Stimulated activated effector memory CD8-positive, alpha-beta T cell treated with anti-CD3 and anti-CD28 coated beads, Interleukin-12 subunit alpha, Interleukin-12 subunit beta, amount 100 ng/mL, for 72 hours (primary cell): ENCODE results near the gene MYO5C.

Experiments used
- ATAC-seq: fragments of 150-1000 bp; cut with Tn5 transposase; 2 replicates; pipeline ENCODE4 v1.10.0; 2021
- DNase-seq, 2 donors: peaks; one replicate each; pipeline ENCODE4 v3.0.0; 2021 to 2022; ENCODE audit warnings: low spot score in 2 of 2
- H3K27ac Mint-ChIP-seq: one replicate; pipeline ENCODE4 v1.8.0; 2022; ENCODE audit warnings: mild to moderate bottlenecking, mixed read lengths
- H3K36me3 Mint-ChIP-seq: one replicate; pipeline ENCODE4 v1.8.0; 2022; ENCODE audit warnings: mild to moderate bottlenecking, mixed read lengths
- H3K4me1 Mint-ChIP-seq: one replicate; pipeline ENCODE4 v1.8.0; 2022; ENCODE audit warnings: mixed read lengths
- H3K4me3 Mint-ChIP-seq: one replicate; pipeline ENCODE4 v1.8.0; 2022; ENCODE audit warnings: mild to moderate bottlenecking, mixed read lengths
- H3K9me3 Mint-ChIP-seq: one replicate; pipeline ENCODE4 v1.8.0; 2022; ENCODE audit warnings: mixed read lengths

Gene MYO5C

DNA sequence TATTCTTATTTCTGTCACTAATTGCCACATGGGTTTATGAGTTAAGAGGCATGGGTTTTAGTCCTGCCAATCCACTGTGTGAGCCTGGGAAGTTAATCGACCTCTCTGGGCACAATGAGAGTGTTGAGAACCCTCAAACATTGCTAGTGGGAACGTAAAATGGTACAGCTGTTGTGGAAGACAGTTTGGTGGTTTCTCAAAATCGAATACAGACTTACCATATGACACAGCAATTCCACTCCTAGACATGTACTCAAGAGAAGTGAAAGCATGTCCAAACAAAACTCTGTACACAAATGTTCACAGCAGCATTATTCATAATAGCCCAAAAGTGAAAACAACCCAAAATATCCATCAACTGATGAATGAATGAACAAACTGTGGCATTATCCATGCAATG is 98.7 kb downstream of the MYO5C start:
- ATAC-seq (no peak), DNase-seq (no peak)
- Mint-ChIP-seq H3K27ac (no peak overlapping the region), H3K4me1 (no peaks in the 10 kb centered on the region), H3K9me3 (no peaks in the 10 kb centered on the region), H3K36me3 (no peaks in the 10 kb centered on the region), H3K4me3 (no peak overlapping the region)

DNA sequence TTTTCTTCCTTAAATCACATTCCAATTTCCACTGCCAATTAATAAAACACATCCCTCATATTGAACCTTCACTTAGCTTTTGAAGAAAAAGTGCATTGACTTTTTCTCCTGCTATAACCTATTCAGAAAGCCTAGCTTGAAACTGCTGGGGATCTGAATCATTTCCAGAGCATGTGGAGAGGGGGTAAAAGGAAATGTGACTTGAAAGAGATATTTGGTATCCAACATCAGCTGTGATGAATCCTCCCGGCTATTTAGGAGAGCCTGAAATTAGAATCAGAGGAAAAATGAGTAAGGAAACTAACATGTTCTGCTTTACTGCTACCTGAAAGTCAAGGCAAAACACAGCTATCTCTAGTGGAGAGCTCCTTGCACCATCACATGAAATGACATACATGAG is 101.8 kb downstream of the MYO5C start:
- Mint-ChIP-seq H3K27ac (no peak overlapping the region), H3K4me3 (no peak overlapping the region), H3K9me3 (no peaks in the 10 kb centered on the region), H3K4me1 (no peaks in the 10 kb centered on the region), H3K36me3 (no peaks in the 10 kb centered on the region)
- DNase-seq = no peak
- no peak for ATAC-seq

DNA sequence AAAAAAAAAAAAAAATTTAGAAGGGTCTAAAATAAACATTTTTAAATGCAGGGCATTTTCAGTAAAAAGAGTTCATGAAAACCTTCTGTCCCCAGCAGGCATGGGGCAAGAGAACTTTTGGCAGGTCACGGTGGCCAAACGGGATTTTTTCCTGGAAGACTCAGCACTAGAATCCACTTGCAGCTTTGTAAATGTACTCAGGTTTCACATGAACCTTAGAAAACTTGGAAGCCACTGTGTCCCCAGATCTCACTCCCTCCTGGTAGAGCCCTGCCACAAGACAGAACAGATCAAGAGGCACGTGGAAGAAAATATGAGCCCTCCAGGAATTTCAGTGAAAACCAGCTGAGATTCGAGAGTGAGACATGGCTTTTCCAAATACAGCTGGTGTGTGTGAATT is 102.3 kb downstream of the MYO5C start:
- DNase-seq = no peak
- H3K4me3 Mint-ChIP-seq = no peak overlapping the region
- no peak for ATAC-seq
- H3K27ac Mint-ChIP-seq = no peak overlapping the region
- H3K36me3 Mint-ChIP-seq = no peaks in the 10 kb centered on the region
- no peaks in the 10 kb centered on the region for H3K9me3 Mint-ChIP-seq
- no peaks in the 10 kb centered on the region for H3K4me1 Mint-ChIP-seq

DNA sequence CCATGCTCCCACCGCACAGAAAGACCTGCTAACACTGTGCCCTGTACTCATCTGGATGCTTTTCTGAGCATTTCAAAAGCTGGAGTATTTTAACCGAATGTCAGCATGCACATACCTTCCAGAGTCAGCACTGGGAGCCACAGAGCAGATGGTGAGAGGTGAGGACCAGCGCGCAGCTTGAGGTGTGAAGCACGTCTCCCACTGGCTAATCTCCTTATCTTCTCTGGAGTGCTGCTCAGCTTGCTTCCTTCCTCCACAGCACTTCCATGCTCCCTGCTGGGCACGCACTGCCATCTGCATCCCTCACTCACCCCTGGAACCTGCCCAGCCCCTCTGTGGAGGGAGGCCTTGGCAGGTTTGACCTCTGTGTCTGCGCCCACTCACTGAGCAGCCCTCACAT is 104.4 kb downstream of the MYO5C start, which contains the start of gene GNB5:
TSS of gene GNB5 (minus strand) at position 186 of the 400 bp plus-strand sequence. CDS start 6,716 bp downstream, outside the sequence.
- DNase-seq = peak in 1 of 2 donors; percentile 29
- no peak for ATAC-seq
- H3K27ac Mint-ChIP-seq = no peak within 1 kb of the TSS
- no peaks in the 10 kb centered on the region for H3K4me1 Mint-ChIP-seq
- no peaks in the 10 kb centered on the region for H3K36me3 Mint-ChIP-seq
- H3K4me3 Mint-ChIP-seq = no peak within 1 kb of the TSS
- no peaks in the 10 kb centered on the region for H3K9me3 Mint-ChIP-seq

DNA sequence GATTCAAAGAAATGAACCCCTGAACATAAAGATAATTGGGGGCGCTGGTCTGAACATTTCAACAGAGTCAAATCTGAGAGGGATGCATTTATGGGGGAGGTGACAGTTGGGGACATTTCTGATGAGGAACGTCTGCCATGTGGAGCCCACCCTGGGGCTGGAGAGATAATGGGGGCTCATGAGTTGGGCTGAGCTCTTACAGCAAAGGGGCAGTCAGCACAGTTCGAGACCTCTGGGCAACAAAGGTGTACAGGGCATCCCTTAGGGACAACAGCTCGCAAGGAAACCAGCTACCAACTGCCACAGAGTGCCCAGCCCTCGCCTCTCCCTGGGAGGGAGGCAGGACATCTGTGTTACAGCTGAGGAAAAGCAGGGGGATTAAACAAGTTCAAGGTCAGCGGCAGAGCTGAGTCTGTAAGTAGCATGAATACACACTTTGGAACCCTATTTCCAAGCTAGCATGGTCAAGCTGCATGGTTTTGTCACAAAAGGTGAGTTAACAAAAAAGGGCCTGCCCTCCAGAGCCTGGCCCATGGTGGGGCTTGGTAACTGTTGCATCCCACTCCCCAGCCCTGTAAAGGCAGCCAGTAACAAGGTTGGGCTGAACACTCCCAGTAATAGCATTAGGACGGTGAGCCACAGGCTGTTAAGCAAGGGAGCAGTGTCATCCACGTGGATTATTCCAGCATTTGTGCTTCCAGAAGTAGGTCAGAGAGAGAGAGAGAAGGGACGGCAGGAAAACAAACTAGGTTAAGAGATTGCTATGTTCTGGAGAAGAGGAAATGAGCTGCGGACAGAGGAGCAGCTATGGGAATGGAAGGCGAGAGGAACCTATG is 108.7 kb downstream of the MYO5C start:
- DNase-seq (no peak), ATAC-seq (no peak)
- Mint-ChIP-seq H3K27ac (no peak overlapping the region), H3K9me3 (no peaks in the 10 kb centered on the region), H3K4me1 (no peaks in the 10 kb centered on the region), H3K4me3 (no peak overlapping the region), H3K36me3 (no peaks in the 10 kb centered on the region)

DNA sequence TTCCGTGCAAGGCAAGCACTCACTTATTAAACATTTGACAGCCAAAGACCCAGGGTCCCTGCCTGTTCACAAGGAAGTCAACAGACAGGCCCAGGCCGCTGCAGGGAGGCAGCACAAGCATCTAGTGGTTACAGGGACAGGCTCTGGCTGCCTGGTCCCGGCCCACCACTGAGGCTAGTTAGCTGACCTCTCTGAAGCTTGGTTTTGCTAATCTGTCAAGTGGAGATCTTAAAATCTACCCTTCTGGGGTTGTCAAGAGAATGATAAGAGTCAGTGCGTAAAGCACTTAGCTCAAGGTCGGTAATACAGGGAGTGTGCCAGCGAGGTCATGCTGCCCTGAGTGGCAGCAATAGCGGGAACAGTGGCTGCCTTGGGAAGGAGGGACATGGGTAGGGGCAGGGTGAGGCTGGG is 110.4 kb downstream of the MYO5C start:
- Mint-ChIP-seq H3K4me3 (no peak overlapping the region), H3K4me1 (peaks cover 12% of the 10 kb centered on the region)

DNA sequence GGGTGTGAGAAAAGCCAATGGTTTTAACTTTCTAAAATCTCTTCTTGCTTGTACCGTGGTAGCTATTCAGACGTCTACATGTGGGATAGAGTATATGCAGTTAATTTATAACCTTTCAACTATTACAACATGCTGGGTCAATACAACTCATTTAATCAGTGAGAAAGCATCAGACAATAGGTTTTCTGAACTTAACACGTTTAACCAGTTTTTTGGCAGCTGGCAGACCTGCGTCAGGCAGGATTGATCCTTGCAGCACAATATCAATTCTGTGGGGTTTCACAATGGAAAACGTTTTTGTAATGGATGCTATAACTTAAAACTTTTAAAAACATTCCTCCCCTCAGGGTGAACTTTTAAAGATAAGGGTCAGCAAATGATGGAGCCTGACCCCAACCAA is 110.9 kb downstream of the MYO5C start:
- H3K4me3 Mint-ChIP-seq = no peak overlapping the region
- H3K27ac Mint-ChIP-seq = no peak overlapping the region
- H3K9me3 Mint-ChIP-seq = no peaks in the 10 kb centered on the region
- no peak for DNase-seq
- H3K36me3 Mint-ChIP-seq = no peaks in the 10 kb centered on the region
- no peak for ATAC-seq
- peaks cover 13% of the 10 kb centered on the region for H3K4me1 Mint-ChIP-seq

More for the DNA sequence above, 110.4 kb downstream of the MYO5C start:
- Mint-ChIP-seq H3K36me3 (no peaks in the 10 kb centered on the region), H3K9me3 (no peaks in the 10 kb centered on the region), H3K27ac (no peak overlapping the region)
- DNase-seq = no peak
- no peak for ATAC-seq

DNA sequence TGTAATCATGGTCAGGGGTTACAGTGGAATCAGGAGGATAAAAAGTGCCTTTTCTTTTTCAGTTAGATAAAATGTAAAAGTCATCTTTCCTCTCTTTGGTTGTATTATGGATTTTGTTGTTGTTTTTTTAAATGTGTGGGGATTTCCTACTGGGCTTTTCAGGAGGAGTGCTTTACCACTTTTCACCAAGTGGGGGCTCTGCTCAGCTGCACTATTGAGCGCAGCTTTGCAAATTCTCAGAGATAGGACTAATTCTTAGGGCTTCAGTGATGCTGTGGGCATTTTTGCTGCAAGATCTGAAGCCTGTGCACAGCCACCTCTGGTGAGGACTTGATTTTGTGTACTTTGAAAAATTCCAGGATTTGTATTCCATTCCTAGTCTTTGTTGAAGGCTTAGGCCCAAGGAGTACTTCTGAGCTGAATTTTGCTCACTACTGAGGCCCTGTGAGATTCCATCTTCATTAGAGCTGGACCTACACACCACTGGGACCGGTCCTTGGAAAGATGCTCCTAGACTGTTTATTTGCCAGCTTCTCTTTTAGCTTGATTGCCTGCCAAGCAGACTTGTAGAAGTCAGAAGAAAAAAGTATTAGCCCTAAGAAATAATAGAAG is 111.9 kb downstream of the MYO5C start:
- Mint-ChIP-seq H3K4me1 (peaks cover 20% of the 10 kb centered on the region), H3K27ac (no peak overlapping the region), H3K4me3 (no peak overlapping the region), H3K36me3 (no peaks in the 10 kb centered on the region), H3K9me3 (no peaks in the 10 kb centered on the region)
- ATAC-seq = no peak
- DNase-seq = no peak

DNA sequence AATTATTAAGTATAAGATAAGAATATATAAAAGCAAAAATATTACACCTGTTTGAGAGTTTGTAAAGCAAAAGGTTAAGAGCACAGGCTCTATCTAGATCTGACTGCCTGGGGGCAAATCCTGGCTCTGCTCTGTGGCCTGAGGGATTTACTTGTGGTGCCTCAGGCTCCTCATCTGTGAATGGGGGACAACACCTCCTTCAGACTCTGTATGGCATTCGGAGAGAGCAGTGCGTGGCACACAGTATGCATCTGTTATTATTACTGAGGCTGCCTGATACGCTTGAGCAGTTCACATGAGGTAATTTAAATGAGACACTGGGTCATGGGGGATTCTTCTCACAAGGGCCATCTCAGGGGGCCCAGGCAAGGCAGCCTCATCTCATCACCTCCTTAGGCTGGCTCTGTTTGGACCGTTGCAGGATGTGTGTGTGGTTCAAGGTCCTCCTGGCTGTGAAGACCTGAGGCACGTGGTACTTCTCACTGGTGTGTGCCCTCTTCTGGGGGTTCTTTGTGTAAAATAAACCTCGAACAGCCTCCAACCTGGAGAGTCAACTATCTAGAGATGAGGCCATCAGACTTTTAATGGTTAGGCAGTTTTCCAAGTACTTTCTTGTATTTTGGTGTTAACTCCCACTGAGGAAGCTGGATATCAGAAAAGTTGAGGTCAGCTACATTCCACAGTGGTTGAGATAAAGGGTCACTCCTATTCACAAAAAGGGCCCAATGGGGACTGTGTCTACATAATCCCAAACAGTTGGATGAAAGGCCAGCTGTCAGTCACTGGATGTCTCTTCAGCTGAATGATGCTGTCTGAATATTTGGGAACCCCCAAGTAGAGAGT is 113.4 kb downstream of the MYO5C start:
- ATAC-seq (no peak), DNase-seq (no peak)
- Mint-ChIP-seq H3K36me3 (no peaks in the 10 kb centered on the region), H3K4me1 (peaks cover 27% of the 10 kb centered on the region), H3K27ac (no peak overlapping the region), H3K9me3 (no peaks in the 10 kb centered on the region), H3K4me3 (no peak overlapping the region)

DNA sequence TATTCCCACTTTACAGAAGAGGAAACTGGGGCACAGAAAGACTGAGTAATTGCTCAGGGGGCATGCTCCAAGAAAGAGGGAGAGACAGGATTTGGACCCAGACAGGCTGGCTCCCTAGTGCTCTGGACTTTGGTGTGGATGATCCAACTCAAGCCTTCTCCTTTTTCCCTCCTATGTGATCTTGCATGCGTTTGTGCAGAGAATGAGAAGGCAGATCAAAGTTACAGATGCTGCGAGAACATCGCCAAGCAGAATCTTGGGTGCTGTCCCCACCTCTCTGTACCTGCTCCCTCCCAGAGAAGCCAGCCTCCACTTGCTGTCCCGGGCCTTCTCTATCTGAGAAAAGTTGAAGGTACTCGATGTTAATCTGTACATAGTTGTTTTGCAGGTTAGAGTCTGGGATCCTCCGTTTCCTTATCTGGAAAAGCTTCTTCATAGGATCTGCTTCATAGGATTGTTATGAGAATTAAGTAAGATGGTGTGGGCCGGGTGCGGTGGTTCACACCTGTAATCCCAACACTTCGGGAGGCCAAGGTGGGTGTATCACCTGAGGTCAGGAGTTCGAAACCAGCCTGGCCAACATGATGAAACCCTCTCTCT is 114.7 kb downstream of the MYO5C start:
- DNase-seq (no peak), ATAC-seq (no peak)
- peaks cover 37% of the 10 kb centered on the region for H3K4me1 Mint-ChIP-seq
- no peaks in the 10 kb centered on the region for H3K36me3 Mint-ChIP-seq
- H3K4me3 Mint-ChIP-seq = peak overlapping the region; percentile 85
- H3K27ac Mint-ChIP-seq = peak overlapping the region; percentile 95
- H3K9me3 Mint-ChIP-seq = no peaks in the 10 kb centered on the region

DNA sequence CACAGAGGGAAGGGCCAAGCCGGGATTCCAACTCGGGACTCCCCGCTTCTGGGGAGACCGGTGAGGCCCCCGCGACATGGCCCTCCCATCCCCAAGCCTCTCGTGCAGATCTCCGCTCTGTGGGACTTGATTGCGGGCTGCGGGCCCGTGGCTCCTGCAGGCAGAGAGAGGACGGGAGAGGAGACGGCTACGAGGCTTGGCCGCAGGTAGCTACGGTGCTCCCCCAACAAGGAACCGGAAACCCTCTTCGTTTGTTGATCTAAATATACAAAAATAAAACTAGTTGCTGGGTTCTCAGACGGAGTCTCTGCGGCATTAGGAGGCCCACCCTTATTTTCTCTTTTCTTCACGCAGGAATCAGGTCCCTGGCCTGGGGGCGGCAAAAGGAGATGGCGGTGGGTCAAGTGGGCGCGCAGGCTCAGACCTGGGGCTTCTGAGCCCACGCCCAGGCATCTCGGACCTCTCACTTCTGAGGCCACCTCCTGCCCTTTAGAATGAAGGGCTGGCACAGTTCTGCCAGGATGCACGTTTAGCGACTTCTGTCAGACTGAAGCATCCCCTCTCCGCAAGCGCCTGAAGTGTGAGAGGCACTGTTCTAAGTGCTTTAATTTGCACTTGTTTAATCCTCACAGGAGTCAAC is 115.3 kb downstream of the MYO5C start:
- peaks cover 37% of the 10 kb centered on the region for H3K4me1 Mint-ChIP-seq
- ATAC-seq (peak; percentile 44), DNase-seq (peak in 1 of 2 donors; percentile 14)
- peak overlapping the region; percentile 95 for H3K27ac Mint-ChIP-seq
- no peaks in the 10 kb centered on the region for H3K9me3 Mint-ChIP-seq
- no peaks in the 10 kb centered on the region for H3K36me3 Mint-ChIP-seq
- H3K4me3 Mint-ChIP-seq = peak overlapping the region; percentile 85

DNA sequence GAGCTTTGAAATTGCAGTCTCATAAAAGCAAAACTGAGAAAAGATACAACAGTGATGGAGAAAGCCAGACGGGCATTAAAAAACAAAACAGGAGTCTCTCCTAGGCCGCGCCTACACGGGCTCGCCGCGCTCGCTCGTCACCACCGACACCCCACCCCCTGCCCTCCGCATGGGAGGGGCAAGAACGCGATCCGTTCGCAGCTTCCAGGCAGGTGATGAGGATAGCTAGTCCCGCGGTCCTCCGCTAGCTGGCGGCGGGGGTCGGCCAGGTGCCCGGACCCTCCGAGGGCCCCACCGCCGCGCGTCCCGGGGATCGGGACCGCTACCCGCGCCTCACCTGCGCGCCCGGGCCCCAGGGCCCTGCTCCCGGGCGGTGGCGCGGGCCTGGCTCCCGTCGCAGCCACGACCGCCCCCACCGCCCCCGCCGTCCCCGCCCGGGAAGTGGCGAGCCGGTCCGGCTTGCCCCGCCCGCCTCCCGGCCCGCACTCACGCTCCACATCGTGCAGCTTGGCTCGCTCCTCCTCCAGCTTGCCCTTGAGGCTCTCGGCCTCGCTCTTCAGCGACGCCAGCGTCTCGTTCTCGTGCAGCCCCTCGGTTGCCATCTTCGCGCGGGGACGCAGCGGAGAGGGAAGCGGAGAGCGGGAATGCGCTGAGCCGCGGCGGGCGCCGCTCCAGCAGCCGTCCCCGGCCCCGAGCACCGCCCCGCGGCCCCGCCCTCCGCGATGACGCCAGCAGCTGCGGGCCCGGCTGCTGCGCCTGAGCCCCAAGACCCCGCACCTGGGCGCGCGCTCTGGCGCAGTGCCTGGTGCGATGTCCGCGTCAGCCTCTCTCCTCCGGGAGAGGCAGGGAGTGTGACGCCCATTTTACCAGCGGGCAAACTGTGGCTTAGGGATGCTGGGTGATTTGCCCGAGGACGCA is 116.1 kb downstream of the MYO5C start:
- ATAC-seq (peak; percentile 92), DNase-seq (peak; percentile 82 to 92)
- H3K9me3 Mint-ChIP-seq = no peaks in the 10 kb centered on the region
- peak overlapping the region; percentile 95 for H3K27ac Mint-ChIP-seq
- H3K4me1 Mint-ChIP-seq = peaks cover 37% of the 10 kb centered on the region
- H3K4me3 Mint-ChIP-seq = peak overlapping the region; percentile 85
- H3K36me3 Mint-ChIP-seq = no peaks in the 10 kb centered on the region

DNA sequence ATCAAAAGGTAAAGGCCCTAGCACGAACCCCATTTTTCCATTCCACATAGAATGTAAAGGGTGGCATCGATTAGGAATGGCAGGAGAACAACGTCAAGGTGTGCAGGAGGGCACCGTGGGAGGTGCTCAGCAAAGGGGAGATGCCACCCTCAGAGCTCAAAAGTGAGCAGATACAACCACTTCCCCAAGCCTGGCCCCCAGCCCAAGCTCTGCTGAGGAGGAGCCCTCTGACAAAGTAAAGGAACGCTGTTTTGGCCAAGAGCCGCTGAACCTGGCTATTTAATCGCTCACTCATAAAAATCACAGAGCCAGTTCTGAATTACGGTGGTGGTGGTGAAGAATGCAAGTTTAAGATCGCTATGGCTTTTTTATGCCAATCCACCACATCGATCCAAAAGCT is 116.8 kb downstream of the MYO5C start:
- peaks cover 44% of the 10 kb centered on the region for H3K4me1 Mint-ChIP-seq
- peak overlapping the region; percentile 95 for H3K27ac Mint-ChIP-seq
- H3K9me3 Mint-ChIP-seq = no peaks in the 10 kb centered on the region
- peak overlapping the region; percentile 85 for H3K4me3 Mint-ChIP-seq
- DNase-seq = no peak
- ATAC-seq = no peak
- no peaks in the 10 kb centered on the region for H3K36me3 Mint-ChIP-seq

DNA sequence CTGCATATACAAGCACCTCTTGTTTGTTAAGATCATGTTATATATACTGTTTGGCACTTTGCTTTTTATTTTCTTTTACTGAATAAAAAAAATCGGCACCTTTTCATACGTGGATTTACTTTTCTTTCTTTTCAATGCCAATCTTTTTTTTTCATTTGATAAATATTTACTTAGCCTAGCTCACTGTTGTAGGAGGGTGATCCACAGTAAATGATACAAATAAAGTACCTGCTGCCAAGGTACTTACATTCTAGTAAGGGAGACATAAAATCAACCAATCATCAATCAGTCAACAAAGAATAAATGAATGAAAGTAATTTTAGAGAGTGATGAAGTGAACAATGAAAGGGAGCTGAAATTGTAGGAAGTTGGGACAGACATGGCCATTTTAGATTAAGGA is 122.7 kb downstream of the MYO5C start:
- no peak overlapping the region for H3K4me3 Mint-ChIP-seq
- H3K4me1 Mint-ChIP-seq = peaks cover 45% of the 10 kb centered on the region

More for the DNA sequence above, 122.7 kb downstream of the MYO5C start:
- DNase-seq (no peak), ATAC-seq (no peak)
- Mint-ChIP-seq H3K9me3 (no peaks in the 10 kb centered on the region), H3K36me3 (no peaks in the 10 kb centered on the region), H3K27ac (no peak overlapping the region)
